Nephron (organoid): ENCODE measurements around the gene BET1L.

Source experiments
- H3K27ac Mint-ChIP-seq, 3 experiments: 2 replicates each; pipeline ENCODE4 v1.8.0; 2020; ENCODE audit warnings: mixed read lengths in 3 of 3, mild to moderate bottlenecking in 2 of 3, moderate library complexity in 1 of 3
- H3K27me3 Mint-ChIP-seq: 2 replicates; pipeline ENCODE4 v1.8.0; 2021; ENCODE audit warnings: low read depth, mild to moderate bottlenecking, moderate library complexity, mixed read lengths
- H3K36me3 Mint-ChIP-seq: 2 replicates; pipeline ENCODE4 v1.8.0; 2020; ENCODE audit warnings: low read depth, mixed read lengths
- H3K4me1 Mint-ChIP-seq: 2 replicates; pipeline ENCODE4 v1.8.0; 2020; ENCODE audit warnings: mixed read lengths
- H3K4me3 Mint-ChIP-seq, 3 experiments: 2 replicates each; pipeline ENCODE4 v1.8.0; 2020; ENCODE audit warnings: mild to moderate bottlenecking in 3 of 3, mixed read lengths in 3 of 3, moderate library complexity in 2 of 3
- H3K9me3 Mint-ChIP-seq: 2 replicates; pipeline ENCODE4 v1.8.0; 2020; ENCODE audit warnings: mixed read lengths
- CTCF ChIP-seq, 3 experiments: fragments of 200-600 bp; sonication (generic); IDR thresholded peaks; one replicate each; pipeline ENCODE4 v1.5.0; 2021; ENCODE audit warnings: antibody characterized with exemption in 3 of 3; ENCODE audit not compliant: unreplicated experiment in 3 of 3

Gene BET1L

GRCh38 chr11:218815-219593, 11.8 kb upstream of the BET1L start:
- Mint-ChIP-seq H3K9me3 (no peaks in the 10 kb centered on the region), H3K36me3 (peaks cover 35% of the 10 kb centered on the region), H3K27me3 (no peaks in the 10 kb centered on the region), H3K4me3 (peak overlapping the region in 1 of 3 experiments; percentile 7), H3K4me1 (no peaks in the 10 kb centered on the region), H3K27ac (no peak overlapping the region)
- no peak for TF ChIP-seq CTCF (IDR thresholded peaks at IDR 0.05; ENCODE audit: unreplicated experiment in 3 of 3)

GRCh38 chr11:217704-218103, 10.5 kb upstream of the BET1L start:
- Mint-ChIP-seq H3K36me3 (peaks cover 34% of the 10 kb centered on the region), H3K9me3 (no peaks in the 10 kb centered on the region), H3K4me3 (no peak overlapping the region), H3K27ac (no peak overlapping the region), H3K27me3 (no peaks in the 10 kb centered on the region), H3K4me1 (no peaks in the 10 kb centered on the region)
- no peak for TF ChIP-seq CTCF (IDR thresholded peaks at IDR 0.05; ENCODE audit: unreplicated experiment in 3 of 3)

GRCh38 chr11:216081-216974, 9.1 kb upstream of the BET1L start:
- H3K27me3 Mint-ChIP-seq, result no peaks in the 10 kb centered on the region
- TF ChIP-seq CTCF (IDR thresholded peaks at IDR 0.05; ENCODE audit: unreplicated experiment in 3 of 3), result no peak
- peaks cover 38% of the 10 kb centered on the region for H3K36me3 Mint-ChIP-seq
- H3K9me3 Mint-ChIP-seq, result no peaks in the 10 kb centered on the region
- H3K4me3 Mint-ChIP-seq, result no peak overlapping the region
- H3K27ac Mint-ChIP-seq, result no peak overlapping the region
- peaks cover 3% of the 10 kb centered on the region for H3K4me1 Mint-ChIP-seq

- no peak overlapping the region for H3K27ac Mint-ChIP-seq
- H3K4me1 Mint-ChIP-seq, result peaks cover 5% of the 10 kb centered on the region
- no peaks in the 10 kb centered on the region for H3K27me3 Mint-ChIP-seq
- no peak for TF ChIP-seq CTCF (IDR thresholded peaks at IDR 0.05; ENCODE audit: unreplicated experiment in 3 of 3)
- no peak overlapping the region for H3K4me3 Mint-ChIP-seq
- H3K36me3 Mint-ChIP-seq, result peaks cover 43% of the 10 kb centered on the region
- H3K9me3 Mint-ChIP-seq, result no peaks in the 10 kb centered on the region
Observed at GRCh38 chr11:215581-216037, 8.4 kb upstream of the BET1L start.

GRCh38 chr11:214083-214482, 6.9 kb upstream of the BET1L start:
- no peaks in the 10 kb centered on the region for H3K27me3 Mint-ChIP-seq

More at GRCh38 chr11:214083-214482, 6.9 kb upstream of the BET1L start:
- peak overlapping the region in 2 of 3 experiments; percentile 13 to 29 for H3K4me3 Mint-ChIP-seq
- no peaks in the 10 kb centered on the region for H3K9me3 Mint-ChIP-seq
- H3K27ac Mint-ChIP-seq, result no peak overlapping the region
- no peak for TF ChIP-seq CTCF (IDR thresholded peaks at IDR 0.05; ENCODE audit: unreplicated experiment in 3 of 3)
- peaks cover 14% of the 10 kb centered on the region for H3K4me1 Mint-ChIP-seq
- peaks cover 47% of the 10 kb centered on the region for H3K36me3 Mint-ChIP-seq
